ENCODE measurements around the gene SPATA31E1.
"Not testable (repeated sequence)": the region's sequence is repeated elsewhere in the genome, so short reads cannot be mapped to it uniquely, and the experiment has no call there.

The SPATA31E1 gene

DNA sequence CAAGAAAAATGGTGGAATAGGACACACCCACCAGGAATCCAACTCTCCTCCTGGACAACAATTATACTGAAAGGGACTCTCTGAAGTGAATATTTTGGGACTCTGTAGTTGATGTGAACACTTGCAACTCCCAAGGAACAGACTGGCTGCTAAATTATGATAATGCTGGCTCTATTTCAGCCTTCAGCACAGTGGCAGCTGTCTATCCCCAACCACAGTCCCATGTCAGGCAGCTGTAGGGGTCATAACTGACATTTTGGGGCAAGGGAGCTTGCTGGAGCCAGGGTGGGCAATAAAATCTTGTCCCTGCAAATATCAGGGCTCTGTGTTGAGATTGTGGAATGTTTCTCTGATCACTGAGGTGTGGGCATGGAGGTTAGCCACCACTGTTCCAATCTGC is 14.2 kb downstream of the SPATA31E1 start:
- Histone ChIP-seq H4K91ac (ENCODE audit: low read depth, low read length) (no peak overlapping the region), H3K4me1 (ENCODE audit: control insufficient read depth in 1 of 2, insufficient read depth in 2 of 2, low read length in 2 of 2) (peaks cover 3% of the 10 kb centered on the region in 2 experiments), H4K12ac (ENCODE audit: low read depth, low read length) (no peak overlapping the region), H2BK12ac (ENCODE audit: low read length) (no peak overlapping the region), H2BK5ac (ENCODE audit: low read depth, low read length, poor library complexity) (no peak overlapping the region), H2BK120ac (ENCODE audit: insufficient read depth, low read length, poor library complexity) (no peak overlapping the region), H3K4ac (ENCODE audit: low read depth, low read length) (no peak overlapping the region), H2AK5ac (ENCODE audit: low read length) (no peak overlapping the region), H3K18ac (ENCODE audit: low read length) (no peak overlapping the region), H3K9me3 (ENCODE audit: insufficient read depth, low read depth, low read length) (no peaks in the 10 kb centered on the region), H3K36me3 (ENCODE audit: control insufficient read depth in 1 of 2, insufficient read depth in 2 of 2, low read length in 2 of 2) (no peaks in the 10 kb centered on the region), H3K79me2 (ENCODE audit: control insufficient read depth, insufficient read depth, low read length, poor library complexity) (no peaks in the 10 kb centered on the region), H4K8ac (ENCODE audit: low read depth, low read length) (no peak overlapping the region), H3K79me1 (ENCODE audit: low read length) (peaks cover under 1% of the 10 kb centered on the region), H3K9ac (ENCODE audit: low read length) (no peak overlapping the region), H3K4me3 (ENCODE audit: low read depth, low read length) (no peak overlapping the region), H3K27ac (ENCODE audit: low read depth, low read length) (no peak overlapping the region), H2AFZ (ENCODE audit: insufficient read depth, low read length, poor library complexity) (no peak overlapping the region), H3K23ac (ENCODE audit: low read length) (no peak overlapping the region), H3K4me2 (ENCODE audit: low read length) (no peak overlapping the region), H3K27me3 (ENCODE audit: insufficient read depth, low read length) (no peaks in the 10 kb centered on the region), H3K14ac (ENCODE audit: low read length) (no peak overlapping the region)
- no peak for DNase-seq

DNA sequence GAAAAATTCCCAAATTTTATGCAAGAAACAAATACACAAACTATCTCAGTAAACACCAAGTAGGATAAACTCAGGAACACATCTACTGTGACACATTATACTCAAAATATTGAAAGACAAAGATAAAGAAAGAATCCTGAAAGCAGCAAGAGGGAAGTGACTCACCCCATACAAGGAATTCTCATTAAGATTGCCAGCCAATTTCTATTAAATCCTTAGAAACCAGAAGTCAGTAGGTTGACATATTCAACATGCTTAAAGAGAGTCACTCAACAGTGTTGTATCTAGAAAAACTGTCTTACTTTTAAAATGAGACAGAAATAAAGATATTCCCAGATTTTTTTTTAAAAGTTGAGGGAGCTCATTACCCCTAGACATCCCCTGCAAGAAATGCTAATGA is 15.5 kb downstream of the SPATA31E1 start:
- Histone ChIP-seq H2BK120ac (ENCODE audit: insufficient read depth, low read length, poor library complexity) (no peak overlapping the region), H3K14ac (ENCODE audit: low read length) (no peak overlapping the region), H4K8ac (ENCODE audit: low read depth, low read length) (no peak overlapping the region), H3K27ac (ENCODE audit: low read depth, low read length) (no peak overlapping the region), H3K79me2 (ENCODE audit: control insufficient read depth, insufficient read depth, low read length, poor library complexity) (no peaks in the 10 kb centered on the region), H3K9me3 (ENCODE audit: insufficient read depth, low read depth, low read length) (no peaks in the 10 kb centered on the region), H3K27me3 (ENCODE audit: insufficient read depth, low read length) (no peaks in the 10 kb centered on the region), H3K23ac (ENCODE audit: low read length) (no peak overlapping the region), H3K4me3 (ENCODE audit: low read depth, low read length) (no peak overlapping the region), H2AFZ (ENCODE audit: insufficient read depth, low read length, poor library complexity) (no peak overlapping the region), H3K36me3 (ENCODE audit: control insufficient read depth in 1 of 2, insufficient read depth in 2 of 2, low read length in 2 of 2) (no peaks in the 10 kb centered on the region), H3K18ac (ENCODE audit: low read length) (no peak overlapping the region), H2BK5ac (ENCODE audit: low read depth, low read length, poor library complexity) (no peak overlapping the region), H4K91ac (ENCODE audit: low read depth, low read length) (no peak overlapping the region), H3K4ac (ENCODE audit: low read depth, low read length) (no peak overlapping the region), H4K12ac (ENCODE audit: low read depth, low read length) (no peak overlapping the region), H2BK12ac (ENCODE audit: low read length) (no peak overlapping the region), H3K4me2 (ENCODE audit: low read length) (no peak overlapping the region), H3K9ac (ENCODE audit: low read length) (no peak overlapping the region), H3K79me1 (ENCODE audit: low read length) (no peaks in the 10 kb centered on the region), H2AK5ac (ENCODE audit: low read length) (no peak overlapping the region), H3K4me1 (ENCODE audit: control insufficient read depth in 1 of 2, insufficient read depth in 2 of 2, low read length in 2 of 2) (peaks cover 3% of the 10 kb centered on the region in 2 experiments)
- DNase-seq = peak in 1 of 2 donors; percentile 28

DNA sequence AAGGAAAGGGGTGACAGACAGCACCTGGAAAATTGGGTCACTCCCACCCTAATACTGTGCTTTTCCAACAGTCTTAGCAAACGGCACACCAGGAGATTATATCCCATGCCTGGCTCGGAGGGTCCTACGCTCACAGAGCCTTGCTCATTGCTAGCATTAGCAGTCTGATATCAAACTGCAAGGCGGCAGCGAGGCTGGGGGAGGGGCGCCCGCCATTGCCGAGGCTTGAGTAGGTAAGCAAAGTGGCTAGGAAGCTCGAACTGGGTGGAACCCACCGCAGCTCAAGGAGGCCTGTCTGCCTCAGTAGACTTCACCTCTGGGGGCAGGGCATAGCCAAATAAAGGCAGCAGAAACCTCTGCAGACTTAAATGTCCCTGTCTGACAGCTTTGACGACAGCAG is 19.7 kb downstream of the SPATA31E1 start:
- H3K79me2 ChIP-seq (ENCODE audit: control insufficient read depth, insufficient read depth, low read length, poor library complexity); H3K4me2 ChIP-seq (ENCODE audit: low read length); H2BK12ac ChIP-seq (ENCODE audit: low read length); H3K4ac ChIP-seq (ENCODE audit: low read depth, low read length); H3K18ac ChIP-seq (ENCODE audit: low read length); H3K23ac ChIP-seq (ENCODE audit: low read length); H4K8ac ChIP-seq (ENCODE audit: low read depth, low read length); H3K9me3 ChIP-seq (ENCODE audit: insufficient read depth, low read depth, low read length); H3K27ac ChIP-seq (ENCODE audit: low read depth, low read length); H2AK5ac ChIP-seq (ENCODE audit: low read length); H2BK120ac ChIP-seq (ENCODE audit: insufficient read depth, low read length, poor library complexity); H2BK5ac ChIP-seq (ENCODE audit: low read depth, low read length, poor library complexity); H3K4me3 ChIP-seq (ENCODE audit: low read depth, low read length); H3K9ac ChIP-seq (ENCODE audit: low read length); H4K91ac ChIP-seq (ENCODE audit: low read depth, low read length); H3K27me3 ChIP-seq (ENCODE audit: insufficient read depth, low read length); H3K14ac ChIP-seq (ENCODE audit: low read length); H3K79me1 ChIP-seq (ENCODE audit: low read length); H2AFZ ChIP-seq (ENCODE audit: insufficient read depth, low read length, poor library complexity); H3K4me1 ChIP-seq (ENCODE audit: control insufficient read depth in 1 of 2, insufficient read depth in 2 of 2, low read length in 2 of 2); H3K36me3 ChIP-seq (ENCODE audit: control insufficient read depth in 1 of 2, insufficient read depth in 2 of 2, low read length in 2 of 2); H4K12ac ChIP-seq (ENCODE audit: low read depth, low read length); DNase-seq: not testable (repeated sequence)
- no CpG with 5 or more reads among the region's 11 CpGs for whole genome bisulfite sequencing (ENCODE audit: extremely low coverage, insufficient coverage, insufficient read length)

GRCh38 chr9:87909310-87910041 is 26.8 kb downstream of the SPATA31E1 start:
- no CpG with 5 or more reads among the region's 20 CpGs for WGBS (ENCODE audit: extremely low coverage, insufficient coverage, insufficient read length)
- Histone ChIP-seq H3K4me1 (ENCODE audit: control insufficient read depth in 1 of 2, insufficient read depth in 2 of 2, low read length in 2 of 2) (no peaks in the 10 kb centered on the region), H3K36me3 (ENCODE audit: control insufficient read depth in 1 of 2, insufficient read depth in 2 of 2, low read length in 2 of 2) (no peaks in the 10 kb centered on the region), H4K12ac (ENCODE audit: low read depth, low read length) (no peak overlapping the region), H4K91ac (ENCODE audit: low read depth, low read length) (no peak overlapping the region), H4K8ac (ENCODE audit: low read depth, low read length) (no peak overlapping the region), H2AK5ac (ENCODE audit: low read length) (no peak overlapping the region), H3K18ac (ENCODE audit: low read length) (no peak overlapping the region), H3K79me2 (ENCODE audit: control insufficient read depth, insufficient read depth, low read length, poor library complexity) (no peaks in the 10 kb centered on the region), H2AFZ (ENCODE audit: insufficient read depth, low read length, poor library complexity) (no peak overlapping the region), H3K79me1 (ENCODE audit: low read length) (no peaks in the 10 kb centered on the region), H2BK12ac (ENCODE audit: low read length) (no peak overlapping the region), H3K14ac (ENCODE audit: low read length) (no peak overlapping the region), H3K27me3 (ENCODE audit: insufficient read depth, low read length) (no peaks in the 10 kb centered on the region), H3K4me2 (ENCODE audit: low read length) (no peak overlapping the region), H2BK120ac (ENCODE audit: insufficient read depth, low read length, poor library complexity) (no peak overlapping the region), H3K23ac (ENCODE audit: low read length) (no peak overlapping the region), H3K27ac (ENCODE audit: low read depth, low read length) (no peak overlapping the region), H3K4ac (ENCODE audit: low read depth, low read length) (no peak overlapping the region), H3K4me3 (ENCODE audit: low read depth, low read length) (no peak overlapping the region), H3K9ac (ENCODE audit: low read length) (no peak overlapping the region), H2BK5ac (ENCODE audit: low read depth, low read length, poor library complexity) (no peak overlapping the region), H3K9me3 (ENCODE audit: insufficient read depth, low read depth, low read length) (no peaks in the 10 kb centered on the region)
- DNase-seq = peak in 1 of 2 donors; percentile 19
